ENCODE measurements around the gene MED25.
"Not testable (repeated sequence)": the region's sequence is repeated elsewhere in the genome, so short reads cannot be mapped to it uniquely, and the experiment has no call there.

MED25 gene

DNA sequence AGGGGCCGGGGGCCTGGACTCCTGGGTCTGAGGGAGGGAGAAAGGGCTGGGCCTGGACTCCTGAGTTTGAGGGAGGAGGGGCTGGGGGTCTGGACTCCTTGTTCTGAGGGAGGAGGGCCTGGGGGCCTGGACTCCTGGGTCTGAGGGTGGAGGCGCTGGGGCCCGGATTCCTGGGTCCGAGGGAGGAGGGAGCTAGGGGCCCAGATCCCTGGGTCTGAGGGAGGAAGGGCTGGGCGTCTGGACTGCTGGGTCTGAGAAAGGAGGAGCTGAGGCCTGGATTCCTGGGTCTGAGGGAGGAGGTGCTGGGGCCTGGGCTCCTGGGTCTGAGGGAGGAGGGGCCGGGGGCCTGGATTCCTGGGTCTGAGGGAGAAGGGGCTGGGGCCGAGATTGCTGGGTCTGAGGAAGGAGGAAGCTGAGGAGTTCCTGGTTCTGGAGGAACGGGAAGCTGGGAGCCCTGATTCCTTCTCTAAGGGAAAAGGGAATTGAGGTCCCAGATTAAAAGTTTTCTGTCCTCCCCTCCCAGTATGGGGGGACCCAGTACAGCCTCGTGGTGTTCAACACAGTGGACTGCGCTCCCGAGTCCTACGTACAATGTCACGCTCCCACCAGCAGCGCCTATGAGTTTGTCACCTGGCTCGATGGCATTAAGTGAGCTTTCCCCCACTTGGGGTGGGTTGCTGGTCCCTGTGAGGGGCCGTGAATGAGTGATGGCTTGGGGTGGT lies 721 bp downstream of the MED25 start:
- no peak for DNase-seq

DNA sequence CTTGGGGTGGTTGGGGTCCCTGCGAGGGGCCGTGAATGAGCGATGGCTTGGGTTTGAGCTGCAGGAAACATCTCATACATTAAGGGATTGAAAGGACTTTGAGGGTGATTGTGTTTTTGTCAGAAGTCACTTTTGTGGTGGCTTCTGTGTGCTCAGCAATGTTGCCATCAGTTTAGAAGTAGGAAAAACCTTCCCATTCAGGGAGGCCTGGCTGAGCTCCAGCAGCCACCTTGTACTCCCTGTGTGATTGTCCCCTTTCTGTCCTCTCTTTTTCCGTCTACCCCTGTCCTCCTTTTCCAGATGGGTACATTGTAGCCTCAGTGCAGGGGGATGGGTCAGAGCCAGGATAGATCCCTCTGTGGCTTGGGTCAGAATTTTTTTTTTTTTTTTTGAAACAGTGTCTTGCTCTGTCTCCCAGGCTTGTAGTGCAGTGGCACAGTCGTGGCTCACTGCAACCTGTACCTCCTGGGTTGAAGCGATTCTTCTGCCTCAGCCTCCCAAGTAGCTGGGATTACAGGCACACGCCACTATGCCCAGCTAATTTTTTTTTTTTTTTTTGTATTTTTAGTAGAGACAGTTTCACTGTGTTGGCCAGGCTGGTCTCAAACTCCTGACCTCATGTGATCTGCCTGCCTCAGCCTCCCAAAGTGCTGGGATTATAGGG lies 1.5 kb downstream of the MED25 start:
- not testable (repeated sequence) for DNase-seq

DNA sequence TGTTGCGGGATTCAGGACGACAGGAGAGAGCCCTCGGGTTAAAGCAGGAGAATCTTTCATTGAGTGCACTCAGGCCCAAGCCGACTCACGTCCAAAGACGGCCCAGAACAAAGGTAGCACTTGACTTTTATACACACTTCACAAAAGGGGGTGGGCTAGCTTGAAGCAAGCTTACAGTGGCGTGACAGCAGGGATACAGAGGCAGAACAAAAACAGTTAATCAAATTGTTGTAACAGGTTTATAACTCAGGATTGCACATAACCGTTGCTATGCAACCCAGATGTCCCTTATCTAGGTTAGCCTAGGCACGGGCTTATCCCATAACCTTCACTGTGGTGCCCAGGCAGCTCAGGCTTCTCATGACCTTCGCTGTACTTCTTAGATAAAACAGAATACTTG lies 2.0 kb downstream of the MED25 start:
- DNase-seq = no peak

DNA sequence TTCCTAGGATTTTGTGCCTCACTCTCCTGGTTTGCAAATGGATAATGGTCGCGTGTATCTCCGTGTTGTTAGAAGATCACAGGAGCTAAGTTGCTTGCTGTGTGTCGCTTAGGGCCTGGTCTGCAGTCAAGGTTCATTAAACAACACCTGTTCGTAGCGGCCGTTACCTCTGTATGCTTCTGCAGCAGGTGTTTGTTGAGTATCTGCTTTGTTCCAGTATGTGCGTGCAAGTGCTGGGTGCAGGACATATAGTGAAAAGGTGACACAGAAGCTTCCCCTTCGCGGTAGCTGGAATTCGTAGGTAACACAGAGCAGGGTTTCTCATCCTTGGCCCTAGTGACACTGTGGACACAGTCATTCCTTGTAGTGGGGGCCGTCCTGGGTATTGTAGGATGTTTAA lies 5.4 kb downstream of the MED25 start:
- no peak for DNase-seq

DNA sequence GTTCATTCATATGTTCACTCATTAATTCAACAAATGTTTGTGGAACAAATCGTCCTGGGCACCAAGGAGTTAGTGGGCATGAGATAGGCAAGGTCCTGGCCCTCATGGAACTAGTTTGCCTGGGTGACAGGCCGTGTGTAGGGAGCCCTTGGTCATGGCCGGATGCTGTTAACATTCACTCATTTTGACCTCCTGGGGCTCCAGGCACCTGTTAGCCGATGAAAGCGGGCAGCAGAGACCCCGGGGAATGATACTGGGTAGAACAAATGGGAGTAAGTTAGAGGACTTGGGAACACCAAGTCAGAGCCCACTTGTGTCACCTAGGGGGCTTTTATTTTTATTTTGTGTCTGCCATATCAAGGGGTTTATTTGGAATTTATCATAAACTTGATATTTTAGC lies 6.6 kb downstream of the MED25 start:
- DNase-seq = no peak

DNA sequence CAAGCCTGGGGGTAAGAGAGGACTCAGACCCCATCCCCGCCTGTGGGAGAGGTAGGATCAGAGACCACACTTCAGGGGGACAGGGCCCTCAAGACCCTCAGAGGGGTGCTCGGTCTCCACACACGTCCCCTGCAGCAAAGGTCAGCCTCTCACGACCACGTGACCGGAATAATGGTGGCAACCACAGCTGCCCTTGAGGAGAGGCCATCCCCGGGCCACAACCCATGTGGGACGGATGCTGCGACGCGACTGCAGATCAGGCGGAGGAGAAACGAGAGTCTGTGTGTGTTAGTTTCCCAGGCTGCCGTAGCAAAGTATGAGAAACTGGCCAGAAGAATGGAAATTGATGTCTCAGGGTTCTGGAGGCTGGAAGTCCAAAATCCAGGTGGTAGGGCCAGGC lies 8.9 kb downstream of the MED25 start:
- no peak for DNase-seq

DNA sequence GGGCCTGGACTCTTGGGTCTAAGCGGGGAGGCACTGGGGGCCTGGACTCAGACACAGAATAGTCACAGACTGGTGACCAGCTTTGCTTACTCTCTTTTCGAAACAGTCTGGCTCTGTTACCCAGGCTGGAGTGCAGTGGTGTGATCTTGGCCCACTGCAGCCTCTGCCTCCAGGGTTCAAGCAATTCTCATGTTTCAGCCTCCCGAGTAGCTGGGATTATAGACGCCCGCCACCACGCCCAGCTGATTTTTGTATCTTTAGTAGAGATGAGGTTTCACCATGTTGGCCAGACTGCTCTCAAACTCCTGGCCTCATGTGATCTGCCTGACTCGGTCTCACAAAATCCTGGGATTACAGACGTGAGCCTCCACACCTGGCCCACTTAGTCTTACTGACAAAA lies 11.1 kb downstream of the MED25 start:
- no peak for DNase-seq

DNA sequence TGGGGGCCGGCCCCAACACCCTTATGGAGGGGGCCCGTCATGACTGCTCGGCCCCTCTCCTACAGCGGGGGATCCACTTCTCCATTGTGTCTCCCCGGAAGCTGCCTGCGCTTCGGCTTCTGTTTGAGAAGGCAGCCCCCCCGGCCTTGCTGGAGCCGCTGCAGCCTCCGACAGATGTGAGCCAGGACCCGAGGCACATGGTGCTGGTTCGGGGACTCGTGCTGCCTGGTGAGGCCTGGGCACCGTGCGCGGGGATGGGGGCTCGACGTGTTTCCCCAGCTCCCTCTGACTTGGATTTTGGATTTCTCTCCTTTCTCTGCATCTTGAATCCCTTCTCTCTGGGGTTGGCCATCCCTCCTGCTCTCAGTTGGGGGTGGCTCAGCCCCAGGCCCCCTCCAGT lies 11.6 kb downstream of the MED25 start:
- no peak for DNase-seq

DNA sequence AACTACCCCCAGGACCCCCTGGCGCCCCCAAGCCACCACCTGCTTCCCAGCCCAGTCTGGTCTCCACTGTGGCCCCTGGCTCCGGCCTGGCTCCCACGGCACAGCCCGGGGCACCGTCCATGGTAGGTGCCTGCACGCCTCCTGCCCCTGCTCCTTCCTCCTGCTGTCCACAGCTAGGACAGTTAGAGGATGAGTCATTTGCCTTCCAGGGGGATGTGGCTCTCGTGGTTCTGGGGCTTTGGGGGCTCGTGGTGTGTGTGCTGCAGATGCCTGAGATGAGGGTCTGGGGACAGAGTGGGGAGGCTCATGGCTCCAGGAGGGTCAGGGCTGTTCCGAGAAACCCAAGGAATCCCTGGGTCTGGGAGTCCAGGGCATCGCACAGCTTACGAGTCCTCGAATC lies 12.7 kb downstream of the MED25 start:
- DNase-seq = no peak

DNA sequence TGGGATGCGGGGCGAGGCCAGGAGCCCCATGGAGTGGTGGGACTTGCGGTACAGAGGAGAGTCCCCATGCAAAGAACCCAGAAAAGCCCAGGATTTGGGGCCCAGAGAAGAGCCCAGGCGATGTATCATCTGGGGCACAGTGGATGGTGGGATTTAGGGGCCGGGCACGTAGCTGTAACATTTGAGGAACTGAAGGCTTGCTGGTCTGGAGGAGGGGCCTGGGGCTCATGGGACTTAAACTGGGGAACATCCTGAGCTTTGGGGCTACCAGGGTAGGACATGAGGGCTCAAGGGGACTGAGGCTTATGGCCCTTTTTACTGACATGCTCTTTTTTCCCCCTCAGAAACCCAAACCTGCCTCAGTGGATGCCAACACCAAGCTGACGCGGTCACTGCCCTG lies 13.5 kb downstream of the MED25 start:
- DNase-seq = no peak

DNA sequence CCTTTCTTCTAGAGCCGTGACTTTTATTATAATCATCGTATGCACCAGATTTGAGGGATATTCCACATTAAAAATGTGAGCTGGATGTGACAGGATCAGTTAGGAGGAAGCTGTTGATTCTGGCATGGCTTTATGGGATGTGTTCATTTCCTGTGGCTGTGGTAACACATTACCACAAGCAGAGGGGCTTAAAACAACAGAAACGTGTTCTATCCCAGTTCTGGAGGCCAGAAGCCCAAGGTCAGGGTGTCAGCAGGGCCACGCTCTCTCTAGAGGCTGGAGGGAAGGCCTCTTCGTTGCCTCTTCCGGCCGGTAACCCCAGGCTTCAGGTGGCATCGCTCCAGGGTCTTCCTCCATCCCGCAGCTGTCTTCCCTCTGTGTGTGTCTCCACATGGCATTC lies 14.5 kb downstream of the MED25 start:
- no peak for DNase-seq

DNA sequence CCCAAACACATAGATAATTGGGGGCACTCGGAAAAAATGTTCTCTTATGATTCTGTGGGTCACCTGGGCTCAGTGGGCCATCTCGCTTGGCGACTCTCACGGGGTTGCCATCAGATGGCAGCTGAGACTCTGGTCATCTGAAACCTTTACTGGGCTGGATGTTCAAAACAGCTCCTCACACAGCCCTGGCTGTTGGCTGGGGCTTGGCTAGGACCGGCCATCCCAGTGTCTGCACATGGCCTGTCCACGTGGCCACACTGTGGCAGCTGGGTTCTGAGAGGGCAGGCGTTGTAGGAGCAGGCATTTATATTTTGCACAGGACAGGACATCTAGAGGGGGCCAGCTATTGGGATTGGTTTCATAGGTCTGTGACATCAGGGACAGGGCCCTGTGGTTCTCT lies 15.5 kb downstream of the MED25 start:
- no peak for DNase-seq

DNA sequence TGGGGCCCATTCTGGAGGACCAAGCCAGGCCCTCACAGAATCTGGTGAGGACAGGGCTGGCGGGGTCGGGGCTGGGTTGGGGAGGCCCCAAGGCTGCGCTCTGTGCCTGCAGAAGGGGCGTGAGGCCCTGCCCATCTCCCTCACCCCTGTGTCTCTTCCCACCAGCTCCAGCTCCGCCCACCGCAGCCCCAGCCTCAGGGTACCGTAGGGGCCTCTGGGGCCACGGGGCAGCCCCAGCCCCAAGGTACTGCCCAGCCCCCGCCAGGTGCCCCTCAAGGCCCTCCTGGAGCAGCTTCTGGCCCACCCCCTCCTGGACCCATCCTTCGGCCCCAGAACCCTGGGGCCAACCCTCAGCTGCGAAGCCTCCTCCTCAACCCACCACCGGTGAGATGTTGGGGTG lies 17.5 kb downstream of the MED25 start:
- DNase-seq = no peak

DNA sequence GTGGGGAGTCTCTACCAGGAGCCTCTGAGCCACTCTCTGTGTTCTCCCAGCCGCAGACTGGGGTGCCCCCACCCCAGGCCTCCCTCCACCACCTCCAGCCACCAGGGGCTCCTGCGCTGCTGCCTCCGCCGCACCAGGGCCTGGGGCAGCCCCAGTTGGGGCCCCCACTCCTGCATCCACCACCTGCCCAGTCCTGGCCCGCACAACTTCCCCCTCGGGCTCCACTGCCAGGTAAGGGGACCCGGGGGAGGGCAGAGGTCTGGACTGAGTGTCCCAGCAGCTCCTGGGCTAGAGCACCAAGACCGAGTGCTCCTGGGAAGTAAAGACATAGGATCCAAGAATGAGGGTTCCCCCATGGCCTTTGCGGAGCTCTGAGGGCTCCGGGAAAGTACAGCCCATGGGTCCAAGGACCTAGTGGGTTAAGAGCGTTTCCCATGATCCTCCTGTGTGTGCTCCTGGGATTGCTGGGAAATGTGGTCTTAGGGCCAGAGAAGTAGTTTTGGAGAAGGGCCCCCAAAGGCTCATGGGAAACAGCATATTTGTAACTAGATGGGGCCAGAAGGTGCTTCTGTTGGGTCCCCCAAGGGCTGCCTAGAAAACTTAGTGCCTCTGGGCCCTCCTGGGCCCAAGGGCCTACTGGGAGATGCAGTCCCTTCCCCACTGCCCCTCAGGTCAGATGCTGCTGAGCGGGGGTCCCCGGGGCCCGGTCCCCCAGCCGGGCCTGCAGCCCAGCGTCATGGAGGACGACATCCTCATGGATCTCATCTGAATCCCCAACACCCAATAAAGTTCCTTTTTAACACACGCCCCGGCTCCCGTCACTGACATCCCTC lies 18.3 kb downstream of the MED25 start:
- DNase-seq = no peak

DNA sequence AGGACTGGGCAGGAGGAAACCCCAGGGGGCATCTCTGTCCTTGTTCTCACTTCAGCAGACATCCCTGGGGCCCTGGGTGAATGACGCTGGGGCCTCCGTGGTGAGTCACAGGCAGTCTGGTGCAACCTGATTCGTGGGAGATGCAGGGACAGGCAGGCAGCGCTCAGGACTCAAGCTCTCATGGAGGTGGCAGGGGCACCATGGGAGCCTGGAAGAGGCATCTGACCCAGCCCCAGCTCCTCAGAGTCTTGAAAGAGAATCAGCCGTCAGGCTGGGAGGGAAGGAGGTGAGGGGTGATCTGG lies 18.9 kb downstream of the MED25 start:
- DNase-seq = no peak

DNA sequence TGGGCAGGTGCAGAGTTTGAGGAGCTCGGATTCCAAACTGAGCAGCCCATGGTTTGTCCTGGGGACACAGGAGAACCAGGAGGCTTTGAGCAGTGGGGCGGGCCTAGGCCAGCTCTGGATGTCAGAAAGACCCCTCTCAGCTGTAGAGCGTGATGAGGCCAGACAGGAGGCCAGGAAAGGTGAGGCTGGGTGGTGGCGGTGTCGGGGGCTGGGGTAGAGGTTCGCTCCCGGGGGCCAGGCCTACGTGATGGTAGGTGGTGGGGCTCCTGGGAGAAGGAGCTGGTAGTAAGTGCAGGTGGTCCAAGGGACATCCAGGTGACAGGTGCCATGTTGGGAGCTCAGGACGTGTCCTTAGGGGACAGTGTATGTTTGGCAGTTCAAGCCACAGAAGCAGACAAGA lies 19.3 kb downstream of the MED25 start:
- no peak for DNase-seq

DNA sequence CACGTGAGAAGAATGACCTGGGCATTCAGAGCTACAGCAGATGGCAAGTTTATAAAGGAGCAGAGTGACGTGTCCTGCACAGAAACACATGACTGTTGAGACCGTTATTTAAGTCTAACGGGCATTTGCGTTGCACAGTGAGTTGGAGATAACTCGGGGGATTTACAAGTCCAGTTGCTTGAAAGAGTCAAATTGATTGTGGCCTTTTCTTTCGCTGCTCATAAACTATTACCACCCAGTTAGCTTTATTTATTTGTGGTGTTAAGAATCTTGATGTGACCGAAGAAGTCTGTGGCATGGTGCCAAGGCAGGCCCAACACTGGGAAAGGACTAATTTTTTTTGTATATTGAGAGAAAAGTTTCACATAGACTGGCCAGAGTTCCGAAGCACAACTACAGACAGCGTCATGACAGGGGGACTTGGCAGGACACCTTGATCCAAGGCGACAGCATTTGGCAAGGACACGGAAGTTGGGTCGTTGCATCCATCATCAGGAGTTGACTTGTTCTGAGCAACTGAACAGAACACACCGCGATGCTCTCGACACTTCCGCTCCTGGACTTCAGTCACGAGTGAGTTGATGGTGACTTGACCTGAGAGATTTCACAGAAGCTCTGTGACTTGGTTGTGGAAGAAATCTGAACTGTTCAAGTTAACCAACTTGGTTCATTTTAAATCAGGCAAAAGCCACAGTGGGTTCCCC lies 20.9 kb downstream of the MED25 start:
- no peak for DNase-seq

DNA sequence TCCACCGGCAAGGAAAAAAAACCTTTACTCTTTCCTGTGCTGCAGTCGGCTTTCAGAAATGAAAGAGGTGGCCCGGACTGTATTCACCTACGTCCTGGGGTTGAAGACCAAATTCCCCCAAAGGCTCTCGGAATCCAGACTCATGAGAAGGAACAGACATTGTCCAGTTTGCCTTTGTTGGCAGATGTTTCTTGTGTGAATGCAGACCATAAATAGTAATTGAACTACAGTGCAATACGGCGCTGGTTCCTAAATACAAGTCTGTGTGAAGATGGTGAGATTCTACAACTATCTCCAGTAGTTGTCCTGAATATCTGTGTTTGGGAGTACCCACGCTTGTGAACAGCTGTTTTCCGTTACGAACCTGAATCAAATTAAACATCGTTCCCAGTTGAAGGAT lies 21.6 kb downstream of the MED25 start:
- DNase-seq = no peak

DNA sequence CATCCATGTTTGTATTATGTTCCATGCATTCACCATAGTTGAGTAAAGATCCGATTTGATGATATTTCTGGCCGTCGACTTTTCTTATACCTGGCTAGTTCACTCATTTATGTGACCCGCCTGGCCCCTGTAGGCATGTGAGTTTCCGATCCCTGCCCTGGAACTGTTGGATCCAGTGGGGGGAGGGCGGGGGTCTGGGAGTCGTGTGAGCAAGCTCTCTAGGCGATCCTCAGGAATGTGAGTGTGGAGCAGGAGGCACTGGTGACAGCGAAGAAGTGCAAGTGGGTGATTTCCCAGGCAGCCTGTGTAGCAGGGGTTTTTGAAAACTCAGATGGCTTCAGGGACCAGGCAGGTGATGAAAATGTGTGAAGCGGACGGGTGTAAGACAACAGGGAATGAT lies 22.2 kb downstream of the MED25 start:
- DNase-seq = no peak

DNA sequence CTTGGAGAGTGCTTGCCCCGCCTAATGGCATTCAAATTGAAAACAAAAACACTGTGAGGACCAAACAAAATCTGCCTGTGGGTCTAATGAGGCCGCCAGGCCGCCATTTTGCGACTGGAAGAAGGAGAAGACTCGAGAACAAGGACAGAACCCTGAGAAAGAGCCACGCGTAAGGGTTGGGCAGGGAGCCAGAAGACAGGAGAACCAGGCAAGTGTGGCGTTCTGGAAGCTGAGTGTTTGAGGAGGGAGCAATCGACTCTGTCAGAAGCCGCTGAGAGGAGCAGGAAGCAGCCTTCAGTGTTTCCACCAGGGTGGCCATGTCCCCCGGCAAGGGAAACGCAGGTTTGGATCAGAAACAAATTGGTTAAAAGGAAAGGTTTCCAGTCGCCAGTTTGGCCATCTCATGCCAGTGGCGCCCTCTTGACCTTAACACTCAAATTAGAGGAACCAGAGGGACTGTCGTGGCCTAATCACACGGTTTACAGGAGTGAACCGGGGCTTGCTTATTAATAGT lies 22.7 kb downstream of the MED25 start:
- DNase-seq = no peak

DNA sequence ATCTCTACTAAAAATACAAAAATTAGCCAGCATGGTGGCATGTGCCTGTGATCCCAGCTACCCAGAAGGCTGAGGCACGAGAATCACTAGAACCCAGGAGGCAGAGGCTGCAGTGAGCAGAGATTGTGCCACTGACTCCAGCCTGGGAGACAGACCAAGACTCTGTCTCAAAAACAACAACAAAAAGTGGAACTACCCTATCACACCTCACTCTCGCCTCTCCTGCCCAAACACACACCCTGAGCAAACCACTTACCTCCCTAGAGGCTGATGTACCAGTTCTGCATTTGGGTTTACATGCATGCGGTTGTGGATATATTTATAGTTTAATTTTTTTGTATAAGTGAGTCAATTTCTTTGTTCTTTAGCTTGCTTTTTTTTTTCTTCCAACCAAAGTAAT lies 25.2 kb downstream of the MED25 start:
- DNase-seq = no peak

DNA sequence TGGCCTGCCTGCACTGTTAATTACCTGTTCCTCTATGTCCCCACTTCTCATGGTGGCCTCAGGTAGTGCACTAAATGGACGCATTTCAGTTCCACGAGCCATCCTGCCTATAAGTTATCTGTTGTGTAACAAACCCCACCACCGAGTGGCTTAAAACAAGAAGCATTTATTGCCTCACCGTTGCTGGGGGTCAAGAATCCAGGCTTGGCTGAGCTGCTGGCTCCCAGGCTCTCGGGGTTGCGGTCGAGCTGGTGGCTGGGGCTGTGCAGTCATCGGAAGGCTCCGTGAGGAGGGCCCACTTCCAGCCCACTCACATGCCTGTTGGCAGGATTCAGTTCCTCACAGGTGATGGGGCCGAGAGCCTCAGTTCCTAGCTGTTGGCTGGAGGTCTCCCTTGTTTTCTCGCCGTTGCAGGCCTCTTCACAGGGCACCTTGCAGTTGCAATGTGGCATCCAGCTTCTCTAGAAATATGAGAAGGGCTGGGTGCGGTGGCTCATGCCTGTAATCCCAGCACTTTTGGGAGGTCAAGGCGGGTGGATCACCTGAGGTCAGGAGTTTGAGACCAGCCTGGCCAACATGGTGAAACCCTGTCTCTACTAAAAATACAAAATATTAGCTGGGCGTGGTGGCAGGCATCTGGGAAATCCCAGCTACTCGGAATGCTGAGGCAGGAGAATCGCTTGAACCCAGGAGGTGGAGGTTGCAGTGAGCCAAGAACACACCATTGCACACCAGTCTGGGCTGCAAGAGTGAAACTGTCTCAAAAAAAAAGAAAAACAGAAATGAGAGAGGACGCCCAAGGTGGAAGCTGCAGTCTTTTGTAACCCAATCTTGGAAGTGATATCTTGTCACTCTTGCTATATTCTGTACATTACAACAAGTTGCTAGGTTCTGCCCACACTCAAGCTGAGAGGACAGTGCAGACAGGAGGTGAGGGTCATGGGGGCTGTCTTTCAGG lies 26.3 kb downstream of the MED25 start:
- DNase-seq = no peak

Data from stimulated activated CD4-positive, alpha-beta T cell treated with anti-CD3 and anti-CD28 coated beads, Interleukin-1b, Interleukin-23, amount 100 ng/mL, for 48 hours (primary cell).